Measurements from ENCODE around the gene LRRC7.
"Not testable (repeated sequence)": the region's sequence is repeated elsewhere in the genome, so short reads cannot be mapped to it uniquely, and the experiment has no call there.

The LRRC7 gene

GRCh38 chr1:69862906-69863305, 295.2 kb downstream of the LRRC7 start:
- in situ Hi-C loops (cut with MboI; ENCODE audit: low sequenced_read_pairs, unreplicated experiment), result no loop called here
- no peak for DNase-seq (ENCODE audit: low spot score)
- no peak for TF ChIP-seq CTCF (IDR thresholded peaks at IDR 0.05; ENCODE audit: borderline replicate concordance, control extremely low read depth, extremely low read depth, insufficient read depth, missing control alignments)

- in situ Hi-C loops (cut with MboI; ENCODE audit: low sequenced_read_pairs, unreplicated experiment), result no loop called here
- no peak for TF ChIP-seq CTCF (IDR thresholded peaks at IDR 0.05; ENCODE audit: borderline replicate concordance, control extremely low read depth, extremely low read depth, insufficient read depth, missing control alignments)
- no peak for DNase-seq (ENCODE audit: low spot score)
Observed at GRCh38 chr1:69863704-69864103, 296.0 kb downstream of the LRRC7 start.

GRCh38 chr1:69871412-69871811, 303.7 kb downstream of the LRRC7 start:
- in situ Hi-C loops (cut with MboI; ENCODE audit: low sequenced_read_pairs, unreplicated experiment), result no loop called here
- TF ChIP-seq CTCF (IDR thresholded peaks at IDR 0.05; ENCODE audit: borderline replicate concordance, control extremely low read depth, extremely low read depth, insufficient read depth, missing control alignments), result no peak

GRCh38 chr1:69878338-69878737, 310.6 kb downstream of the LRRC7 start:
- no peak for TF ChIP-seq CTCF (IDR thresholded peaks at IDR 0.05; ENCODE audit: borderline replicate concordance, control extremely low read depth, extremely low read depth, insufficient read depth, missing control alignments)
- no peak for DNase-seq (ENCODE audit: low spot score)
- in situ Hi-C loops (cut with MboI; ENCODE audit: low sequenced_read_pairs, unreplicated experiment), result no loop called here

More at GRCh38 chr1:69871412-69871811, 303.7 kb downstream of the LRRC7 start:
- no peak for DNase-seq (ENCODE audit: low spot score)

- in situ Hi-C loops (cut with MboI; ENCODE audit: low sequenced_read_pairs, unreplicated experiment); DNase-seq (ENCODE audit: low spot score): not testable (repeated sequence)
Observed at GRCh38 chr1:69888016-69888415, 320.3 kb downstream of the LRRC7 start.

- TF ChIP-seq CTCF (IDR thresholded peaks at IDR 0.05; ENCODE audit: borderline replicate concordance, control extremely low read depth, extremely low read depth, insufficient read depth, missing control alignments), result no peak
- no peak for DNase-seq (ENCODE audit: low spot score)
- in situ Hi-C loops (cut with MboI; ENCODE audit: low sequenced_read_pairs, unreplicated experiment), result no loop called here
Observed at GRCh38 chr1:69888657-69889056, 320.9 kb downstream of the LRRC7 start.

- in situ Hi-C loops (cut with MboI; ENCODE audit: low sequenced_read_pairs, unreplicated experiment), result no loop called here
- no peak for DNase-seq (ENCODE audit: low spot score)
- TF ChIP-seq CTCF (IDR thresholded peaks at IDR 0.05; ENCODE audit: borderline replicate concordance, control extremely low read depth, extremely low read depth, insufficient read depth, missing control alignments), result no peak
Observed at GRCh38 chr1:69898403-69898947, 330.8 kb downstream of the LRRC7 start.

Measured in GM13976 (cell line).